ENCODE measurements around the gene GALR2.

DNA sequence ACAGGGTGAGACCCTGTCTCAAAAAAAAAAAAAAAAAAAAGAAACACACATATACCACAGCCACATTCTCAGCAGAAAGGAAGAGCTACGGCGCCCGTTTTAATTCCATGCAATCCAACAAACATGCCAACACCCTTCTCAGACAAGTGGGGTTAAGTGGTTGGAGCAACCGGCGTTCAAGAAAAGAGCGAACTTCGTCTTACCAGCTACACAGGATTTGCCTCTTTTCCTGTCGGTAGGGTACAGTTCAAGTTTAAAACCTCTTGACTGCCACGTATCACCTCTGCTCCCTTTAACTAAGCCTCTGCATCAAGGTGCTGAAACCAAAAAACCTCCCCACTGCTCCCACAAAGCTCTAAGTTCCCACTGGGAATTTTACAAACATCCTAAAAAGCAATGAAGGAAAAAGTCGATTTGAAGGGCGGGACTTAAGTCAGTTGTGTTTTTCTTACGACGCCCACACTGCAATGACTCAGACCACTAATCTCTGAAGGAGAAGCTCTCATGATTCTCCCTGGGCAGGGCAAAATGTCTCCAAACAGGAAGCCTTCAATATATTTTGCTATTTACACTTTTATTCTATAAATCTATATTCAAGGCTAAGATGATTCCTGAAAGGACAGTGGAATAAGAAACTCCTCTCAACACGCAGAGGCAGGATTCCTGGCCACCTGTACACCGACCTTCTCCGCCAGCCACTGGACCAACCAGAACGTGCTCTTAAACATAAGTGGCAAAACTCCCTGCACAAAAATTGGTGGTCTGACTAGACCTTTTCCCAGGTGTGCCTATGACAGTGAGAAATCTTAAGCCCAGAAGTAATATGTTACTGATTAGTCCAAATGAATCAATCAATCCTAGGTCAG, 21.1 kb upstream of the GALR2 start:
- TF ChIP-seq, protein P1, sequence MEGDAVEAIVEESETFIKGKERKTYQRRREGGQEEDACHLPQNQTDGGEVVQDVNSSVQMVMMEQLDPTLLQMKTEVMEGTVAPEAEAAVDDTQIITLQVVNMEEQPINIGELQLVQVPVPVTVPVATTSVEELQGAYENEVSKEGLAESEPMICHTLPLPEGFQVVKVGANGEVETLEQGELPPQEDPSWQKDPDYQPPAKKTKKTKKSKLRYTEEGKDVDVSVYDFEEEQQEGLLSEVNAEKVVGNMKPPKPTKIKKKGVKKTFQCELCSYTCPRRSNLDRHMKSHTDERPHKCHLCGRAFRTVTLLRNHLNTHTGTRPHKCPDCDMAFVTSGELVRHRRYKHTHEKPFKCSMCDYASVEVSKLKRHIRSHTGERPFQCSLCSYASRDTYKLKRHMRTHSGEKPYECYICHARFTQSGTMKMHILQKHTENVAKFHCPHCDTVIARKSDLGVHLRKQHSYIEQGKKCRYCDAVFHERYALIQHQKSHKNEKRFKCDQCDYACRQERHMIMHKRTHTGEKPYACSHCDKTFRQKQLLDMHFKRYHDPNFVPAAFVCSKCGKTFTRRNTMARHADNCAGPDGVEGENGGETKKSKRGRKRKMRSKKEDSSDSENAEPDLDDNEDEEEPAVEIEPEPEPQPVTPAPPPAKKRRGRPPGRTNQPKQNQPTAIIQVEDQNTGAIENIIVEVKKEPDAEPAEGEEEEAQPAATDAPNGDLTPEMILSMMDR (IDR thresholded peaks at IDR 0.05): no peak
- TF ChIP-seq ZFX (IDR thresholded peaks at IDR 0.05; ENCODE audit: borderline replicate concordance): no peak
